GM21423 (cell line): Measurements from ENCODE around the gene FAP.
A peak's percentile ranks its signal among the peaks of the same experiment; 100 is the strongest.

Source experiments
- ATAC-seq: cut with Tn5 transposase; IDR thresholded peaks from one replicate; pipeline ENCODE4 v1.9.1; 2021; ENCODE audit warnings: mild to moderate bottlenecking, moderate library complexity; ENCODE audit not compliant: unreplicated experiment

FAP gene

GRCh38 chr2:162188451-162188850, 54.8 kb downstream of the FAP start:
- ATAC-seq, result no peak

- ATAC-seq, result no peak
These were observed 57.6 kb downstream of the FAP start for GRCh38 chr2:162185541-162186232.

GRCh38 chr2:162184821-162185450, 58.3 kb downstream of the FAP start:
- no peak for ATAC-seq

GRCh38 chr2:162184359-162184758, 58.9 kb downstream of the FAP start:
- no peak for ATAC-seq

- ATAC-seq, result no peak
These were observed 60.9 kb downstream of the FAP start for GRCh38 chr2:162182395-162182794.

DNA sequence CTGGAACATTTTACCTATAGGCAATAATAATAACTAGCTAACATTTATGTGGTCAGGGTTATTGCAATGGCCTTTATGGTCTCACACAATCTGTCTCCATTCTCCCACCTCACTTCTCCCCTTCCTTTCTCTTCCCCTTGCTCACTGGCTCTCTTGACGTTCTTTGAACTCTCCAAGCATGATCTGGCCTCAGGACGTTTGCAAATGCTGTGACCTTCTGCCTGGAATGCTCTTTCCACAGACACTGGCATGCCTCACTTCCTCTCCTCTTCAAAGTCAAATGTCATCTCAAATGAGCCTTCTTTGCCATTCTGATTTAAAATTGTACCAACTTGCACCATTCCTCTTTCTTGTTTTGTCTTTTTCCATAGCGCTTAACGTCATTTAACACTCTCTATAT, 65.9 kb downstream of the FAP start:
- ATAC-seq, result no peak

GRCh38 chr2:162175714-162176113, 67.5 kb downstream of the FAP start:
- ATAC-seq, result no peak

DNA sequence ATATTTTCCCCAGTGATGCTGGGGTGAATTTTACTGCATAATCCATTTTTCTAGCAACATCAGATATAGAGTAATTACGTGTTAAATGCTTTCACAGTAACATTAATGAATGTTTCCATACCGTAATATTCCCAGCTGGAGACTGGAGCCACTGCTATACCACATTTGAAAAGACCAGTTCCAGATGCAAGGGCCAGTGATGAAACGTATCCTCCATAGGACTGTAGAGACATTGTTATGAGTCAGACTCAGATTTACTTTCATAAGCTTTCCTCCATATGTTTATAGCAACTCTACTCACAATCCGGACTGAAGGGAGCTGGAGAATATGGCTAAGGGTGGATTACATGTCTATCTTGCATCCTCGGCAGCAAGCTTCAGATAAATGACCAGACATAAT, 68.5 kb downstream of the FAP start:
- no peak for ATAC-seq

DNA sequence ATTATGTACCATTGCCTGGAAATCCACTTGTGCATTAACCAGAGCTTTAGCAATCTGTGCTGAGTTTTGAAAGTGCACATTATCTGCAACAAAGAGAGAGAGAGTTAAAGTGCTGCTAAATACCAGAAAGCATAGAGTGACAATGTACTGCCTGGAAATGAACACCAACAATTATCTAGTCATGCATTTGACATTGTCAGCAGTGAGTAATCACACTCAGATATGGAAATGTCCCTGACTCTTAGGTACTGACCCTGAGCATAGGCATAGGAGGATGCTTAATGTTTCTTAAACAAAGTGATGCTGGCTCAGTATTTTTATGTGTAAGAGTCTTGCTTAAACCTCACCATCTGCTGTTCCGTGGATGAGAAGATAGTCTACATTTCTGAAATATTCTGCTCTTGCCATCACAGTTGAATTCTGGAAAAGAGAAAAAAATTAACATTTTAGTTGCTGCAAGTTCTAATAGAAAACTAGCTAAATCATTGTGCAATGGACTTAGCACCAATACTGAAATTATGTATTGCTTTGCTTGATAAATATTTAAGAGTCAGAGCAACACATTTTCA, 70.4 kb downstream of the FAP start:
- ATAC-seq, result no peak

DNA sequence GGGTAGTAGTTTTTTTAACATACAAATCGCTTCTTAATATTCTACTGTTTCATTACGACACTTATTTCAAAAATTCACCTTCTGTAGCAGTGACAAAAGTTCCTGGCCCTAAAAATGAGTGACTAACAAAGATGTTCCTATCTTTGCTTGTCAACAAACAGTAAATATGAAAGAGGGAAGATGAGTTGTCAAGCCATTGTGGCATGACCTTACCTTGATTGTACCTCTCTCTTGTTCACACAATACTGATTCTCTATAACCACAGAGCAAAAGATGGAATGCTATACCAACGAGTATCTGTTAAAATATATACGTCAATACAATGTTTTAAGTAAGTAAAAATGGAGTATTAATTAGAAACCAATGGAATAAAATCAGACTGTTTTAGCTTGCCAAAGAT, 76.5 kb downstream of the FAP start:
- ATAC-seq, result no peak

DNA sequence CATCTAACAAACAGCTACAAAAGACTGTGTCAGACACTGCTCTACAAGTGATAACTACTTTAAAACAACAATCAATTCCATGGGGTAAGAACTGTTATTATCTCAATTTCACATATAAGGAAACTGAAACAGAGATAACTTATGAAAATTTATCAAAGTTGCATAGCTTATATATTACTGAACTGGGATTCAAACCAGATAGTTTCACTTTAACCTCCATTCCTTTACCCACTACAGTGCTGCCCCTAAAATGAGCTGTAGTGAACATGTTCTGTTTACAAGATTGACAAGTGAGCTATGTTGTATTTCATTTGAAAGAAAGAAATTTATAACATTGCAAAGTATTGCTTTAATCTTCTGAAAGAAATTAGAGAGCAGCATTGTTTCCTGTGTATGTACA, 77.1 kb downstream of the FAP start:
- ATAC-seq, result no peak

DNA sequence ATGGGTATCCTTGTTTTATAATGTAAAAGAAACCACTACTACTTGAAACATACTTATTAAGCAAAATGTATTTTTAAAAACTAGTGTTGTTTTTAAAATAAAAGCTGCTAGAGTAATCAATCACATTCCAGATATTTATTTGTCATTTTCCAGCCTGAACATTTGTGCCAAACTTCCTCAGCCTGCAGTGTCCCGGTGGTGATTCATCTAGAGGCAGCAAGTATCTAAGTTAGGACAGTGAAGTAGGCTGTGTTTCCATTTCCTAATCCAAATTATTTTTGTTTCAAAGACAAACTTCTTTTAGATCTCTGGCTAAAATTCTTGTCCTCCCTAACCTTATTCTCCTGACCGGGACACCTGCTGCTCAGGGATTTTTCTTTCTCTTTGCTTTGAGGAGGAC, 78.4 kb downstream of the FAP start:
- no peak for ATAC-seq

DNA sequence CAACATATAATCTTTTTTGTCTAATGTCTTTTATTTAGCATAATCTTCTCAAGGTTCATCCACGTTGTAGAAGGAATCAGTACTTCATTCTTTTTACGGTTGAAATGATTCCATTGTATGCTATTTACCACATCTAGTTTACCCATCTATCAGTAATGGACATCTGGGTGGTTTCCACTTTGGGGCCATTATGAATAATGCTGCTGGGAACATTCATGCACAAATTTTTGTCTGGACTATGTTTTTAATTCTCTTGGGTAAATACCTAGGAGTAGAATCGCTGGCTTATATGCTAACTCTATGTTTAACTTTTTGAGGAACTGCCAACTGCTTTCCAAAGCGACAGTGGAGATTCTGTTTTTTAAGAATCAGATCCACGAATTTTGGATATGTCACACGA, 83.8 kb downstream of the FAP start:
- ATAC-seq, result no peak

GRCh38 chr2:162156149-162156548, 87.1 kb downstream of the FAP start:
- no peak for ATAC-seq

DNA sequence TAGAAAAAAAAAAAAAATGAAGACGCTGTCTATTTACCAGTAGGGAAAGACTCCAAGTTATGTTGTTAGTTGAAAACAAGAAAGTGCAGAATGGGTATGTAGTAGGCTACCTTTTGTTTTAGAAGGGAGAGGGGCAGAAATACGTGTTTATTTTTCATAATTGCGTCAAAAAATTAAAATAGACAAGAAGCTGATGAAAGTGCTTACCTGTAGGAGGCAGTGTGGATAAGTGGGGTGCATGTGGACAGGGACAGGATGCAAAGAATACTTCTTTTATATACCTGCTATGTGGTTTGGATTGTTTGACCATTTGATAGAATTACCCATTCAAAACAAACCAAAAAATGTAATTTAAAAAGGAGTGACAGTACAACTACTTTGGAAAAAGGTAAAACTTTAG, 88.2 kb downstream of the FAP start:
- no peak for ATAC-seq

- peak; percentile 98 for ATAC-seq
These were observed 89.5 kb downstream of the FAP start for GRCh38 chr2:162153608-162154224.

- no peak for ATAC-seq
These were observed 91.1 kb downstream of the FAP start, which contains the start of gene GCG for GRCh38 chr2:162152147-162152546. GCG (minus strand) TSS chr2:162152247; CDS start chr2:162149178, 3,069 bp downstream.

- no peak for ATAC-seq
These were observed 93.3 kb downstream of the FAP start for GRCh38 chr2:162149940-162150339.

DNA sequence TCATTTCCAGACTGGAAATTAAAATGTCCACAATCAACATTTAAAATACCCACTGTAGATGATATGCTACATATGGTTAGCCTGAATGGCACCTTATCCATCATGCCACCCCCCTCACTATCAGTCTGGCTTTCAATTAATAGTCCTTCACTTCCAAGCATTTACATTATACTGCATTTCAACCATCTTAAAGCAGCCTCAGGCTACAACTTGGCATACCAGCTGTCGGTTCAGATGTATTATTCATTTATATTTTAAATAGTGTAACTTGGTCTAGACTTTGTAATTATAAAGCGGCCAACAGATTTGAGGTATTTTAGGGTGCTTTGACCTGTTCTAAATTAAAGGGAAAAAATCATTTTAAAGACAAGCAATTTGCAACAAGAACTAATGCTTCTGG, 93.8 kb downstream of the FAP start:
- ATAC-seq, result no peak

GRCh38 chr2:162148956-162149355, 94.3 kb downstream of the FAP start:
- ATAC-seq, result no peak

DNA sequence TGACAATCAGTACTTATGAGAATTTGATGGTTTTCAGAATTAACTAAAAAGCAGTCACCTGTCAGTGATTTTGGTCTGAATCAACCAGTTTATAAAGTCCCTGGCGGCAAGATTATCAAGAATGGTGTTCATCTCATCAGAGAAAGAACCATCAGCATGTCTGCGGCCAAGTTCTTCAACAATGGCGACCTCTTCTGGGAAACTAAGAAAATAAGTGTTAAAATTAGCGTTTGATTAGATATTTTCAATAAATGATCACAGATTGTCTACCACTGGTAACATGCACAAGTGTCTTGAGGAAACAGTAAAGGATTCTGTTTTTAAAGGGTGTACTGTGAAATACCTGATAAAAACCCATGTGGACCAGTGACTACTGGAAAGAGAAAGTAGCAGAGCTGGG, 99.3 kb downstream of the FAP start:
- no peak for ATAC-seq

GRCh38 chr2:162138310-162138709, 104.9 kb downstream of the FAP start:
- no peak for ATAC-seq
